ENCODE results near the gene TP53I3.

Gene TP53I3

GRCh38 chr2:24087032-24087431, 2.4 kb upstream of the TP53I3 start:
- Histone ChIP-seq H3K27ac (ENCODE audit: low read length, poor library complexity, severe bottlenecking) (no peak overlapping the region), H2BK120ac (ENCODE audit: low read depth, low read length) (no peak overlapping the region), H3K4me1 (ENCODE audit: control insufficient read depth, insufficient read depth, low read depth, low read length) (peaks cover 7% of the 10 kb centered on the region), H2BK5ac (ENCODE audit: low read depth, low read length, poor library complexity, severe bottlenecking) (no peak overlapping the region), H3K9me3 (ENCODE audit: control insufficient read depth, low read length) (no peaks in the 10 kb centered on the region), H3K4ac (ENCODE audit: low read depth in 1 of 2, low read length in 2 of 2) (no peak overlapping the region), H3K79me1 (replicated peaks; ENCODE audit: low read length, poor library complexity, severe bottlenecking) (peaks cover 16% of the 10 kb centered on the region), H4K91ac (ENCODE audit: low read length) (no peak overlapping the region), H3K9ac (ENCODE audit: low read length) (no peak overlapping the region), H3K14ac (ENCODE audit: low read length in 2 of 2) (no peak overlapping the region), H3K4me2 (ENCODE audit: low read length, poor library complexity, severe bottlenecking) (no peak overlapping the region), H2AK5ac (ENCODE audit: low read length, severe bottlenecking) (no peak overlapping the region), H3K36me3 (ENCODE audit: control insufficient read depth in 1 of 2, insufficient read depth in 2 of 2, low read depth in 1 of 2, low read length in 2 of 2) (peaks cover 11 to 15% of the 10 kb centered on the region in 2 experiments), H3K27me3 (ENCODE audit: control insufficient read depth in 1 of 2, insufficient read depth in 1 of 2, low read length in 2 of 2) (no peaks in the 10 kb centered on the region), H3K23ac (ENCODE audit: low read length in 2 of 2) (no peak overlapping the region), H2AFZ (ENCODE audit: low read depth, low read length) (no peak overlapping the region), H2BK15ac (ENCODE audit: low read depth, poor library complexity, severe bottlenecking) (no peak overlapping the region), H2BK12ac (ENCODE audit: low read length in 2 of 2) (no peak overlapping the region), H4K8ac (ENCODE audit: low read length) (no peak overlapping the region), H3K18ac (ENCODE audit: low read depth in 1 of 2, low read length in 2 of 2) (no peak overlapping the region), H3K4me3 (ENCODE audit: insufficient read depth in 1 of 2, low read depth in 1 of 2, low read length in 2 of 2) (no peak overlapping the region)
- WGBS, result 100% methylated on average over 2 of the region's 3 CpGs
- DNase-seq, result no peak

- H3K4me1 ChIP-seq (ENCODE audit: control insufficient read depth, insufficient read depth, low read depth, low read length), result peaks cover 7% of the 10 kb centered on the region
- no peak overlapping the region for H2BK5ac ChIP-seq (ENCODE audit: low read depth, low read length, poor library complexity, severe bottlenecking)
- no peak overlapping the region for H3K23ac ChIP-seq (ENCODE audit: low read length in 2 of 2)
- DNase-seq, result no peak
- no peaks in the 10 kb centered on the region for H3K27me3 ChIP-seq (ENCODE audit: control insufficient read depth in 1 of 2, insufficient read depth in 1 of 2, low read length in 2 of 2)
- no peak overlapping the region for H2AFZ ChIP-seq (ENCODE audit: low read depth, low read length)
- no peak overlapping the region for H3K18ac ChIP-seq (ENCODE audit: low read depth in 1 of 2, low read length in 2 of 2)
- H3K36me3 ChIP-seq (ENCODE audit: control insufficient read depth in 1 of 2, insufficient read depth in 2 of 2, low read depth in 1 of 2, low read length in 2 of 2), result peaks cover 17 to 18% of the 10 kb centered on the region in 2 experiments
- WGBS, result no CpG with 5 or more reads among the region's 1 CpG
- H2AK5ac ChIP-seq (ENCODE audit: low read length, severe bottlenecking), result no peak overlapping the region
- no peak overlapping the region for H4K91ac ChIP-seq (ENCODE audit: low read length)
- H4K8ac ChIP-seq (ENCODE audit: low read length), result no peak overlapping the region
- H3K4me2 ChIP-seq (ENCODE audit: low read length, poor library complexity, severe bottlenecking), result no peak overlapping the region
- no peak overlapping the region for H3K9ac ChIP-seq (ENCODE audit: low read length)
- no peak overlapping the region for H3K27ac ChIP-seq (ENCODE audit: low read length, poor library complexity, severe bottlenecking)
- no peaks in the 10 kb centered on the region for H3K9me3 ChIP-seq (ENCODE audit: control insufficient read depth, low read length)
- H2BK12ac ChIP-seq (ENCODE audit: low read length in 2 of 2), result no peak overlapping the region
- H2BK15ac ChIP-seq (ENCODE audit: low read depth, poor library complexity, severe bottlenecking), result no peak overlapping the region
- H2BK120ac ChIP-seq (ENCODE audit: low read depth, low read length), result no peak overlapping the region
- H3K4me3 ChIP-seq (ENCODE audit: insufficient read depth in 1 of 2, low read depth in 1 of 2, low read length in 2 of 2), result no peak overlapping the region
- no peak overlapping the region for H3K14ac ChIP-seq (ENCODE audit: low read length in 2 of 2)
- H3K79me1 ChIP-seq (replicated peaks; ENCODE audit: low read length, poor library complexity, severe bottlenecking), result peaks cover 21% of the 10 kb centered on the region
- H3K4ac ChIP-seq (ENCODE audit: low read depth in 1 of 2, low read length in 2 of 2), result no peak overlapping the region
Measured at GRCh38 chr2:24086241-24086640, 1.6 kb upstream of the TP53I3 start.

GRCh38 chr2:24085200-24085489, 511 bp upstream of the TP53I3 start:
- Histone ChIP-seq H4K91ac (ENCODE audit: low read length) (peak overlapping the region; percentile 19), H3K27me3 (ENCODE audit: control insufficient read depth in 1 of 2, insufficient read depth in 1 of 2, low read length in 2 of 2) (no peaks in the 10 kb centered on the region), H3K79me1 (replicated peaks; ENCODE audit: low read length, poor library complexity, severe bottlenecking) (peaks cover 28% of the 10 kb centered on the region), H2AK5ac (ENCODE audit: low read length, severe bottlenecking) (no peak overlapping the region), H2BK15ac (ENCODE audit: low read depth, poor library complexity, severe bottlenecking) (no peak overlapping the region), H3K9me3 (ENCODE audit: control insufficient read depth, low read length) (no peaks in the 10 kb centered on the region), H4K8ac (ENCODE audit: low read length) (peak overlapping the region; percentile 83), H3K4me1 (ENCODE audit: control insufficient read depth, insufficient read depth, low read depth, low read length) (peaks cover 7% of the 10 kb centered on the region), H3K4ac (ENCODE audit: low read depth in 1 of 2, low read length in 2 of 2) (peak overlapping the region in 1 of 2 experiments; percentile 70), H3K4me3 (ENCODE audit: insufficient read depth in 1 of 2, low read depth in 1 of 2, low read length in 2 of 2) (peak overlapping the region; percentile 52 to 93), H3K14ac (ENCODE audit: low read length in 2 of 2) (peak overlapping the region in 1 of 2 experiments; percentile 31), H3K18ac (ENCODE audit: low read depth in 1 of 2, low read length in 2 of 2) (peak overlapping the region in 1 of 2 experiments; percentile 71), H3K9ac (ENCODE audit: low read length) (peak overlapping the region; percentile 95), H3K36me3 (ENCODE audit: control insufficient read depth in 1 of 2, insufficient read depth in 2 of 2, low read depth in 1 of 2, low read length in 2 of 2) (peaks cover 22 to 27% of the 10 kb centered on the region in 2 experiments), H2BK5ac (ENCODE audit: low read depth, low read length, poor library complexity, severe bottlenecking) (no peak overlapping the region), H3K27ac (ENCODE audit: low read length, poor library complexity, severe bottlenecking) (peak overlapping the region; percentile 93), H3K23ac (ENCODE audit: low read length in 2 of 2) (no peak overlapping the region), H2BK120ac (ENCODE audit: low read depth, low read length) (peak overlapping the region; percentile 29), H3K4me2 (ENCODE audit: low read length, poor library complexity, severe bottlenecking) (peak overlapping the region; percentile 49), H2BK12ac (ENCODE audit: low read length in 2 of 2) (no peak overlapping the region), H2AFZ (ENCODE audit: low read depth, low read length) (peak overlapping the region; percentile 69)
- WGBS, result 34% methylated on average over 11 of the region's 11 CpGs
- DNase-seq, result no peak

- H3K14ac ChIP-seq (ENCODE audit: low read length in 2 of 2), result peak overlapping the region in 1 of 2 experiments; percentile 28
- peak overlapping the region; percentile 71 to 93 for H3K4me3 ChIP-seq (ENCODE audit: insufficient read depth in 1 of 2, low read depth in 1 of 2, low read length in 2 of 2)
- H4K91ac ChIP-seq (ENCODE audit: low read length), result peak overlapping the region; percentile 95
- H3K4me2 ChIP-seq (ENCODE audit: low read length, poor library complexity, severe bottlenecking), result peak overlapping the region; percentile 61
- peak overlapping the region; percentile 90 for H4K8ac ChIP-seq (ENCODE audit: low read length)
- peak overlapping the region; percentile 94 for H3K27ac ChIP-seq (ENCODE audit: low read length, poor library complexity, severe bottlenecking)
- peaks cover 22 to 39% of the 10 kb centered on the region in 2 experiments for H3K36me3 ChIP-seq (ENCODE audit: control insufficient read depth in 1 of 2, insufficient read depth in 2 of 2, low read depth in 1 of 2, low read length in 2 of 2)
- H2BK15ac ChIP-seq (ENCODE audit: low read depth, poor library complexity, severe bottlenecking), result peak overlapping the region; percentile 88
- peak overlapping the region; percentile 78 for H2BK5ac ChIP-seq (ENCODE audit: low read depth, low read length, poor library complexity, severe bottlenecking)
- H3K9ac ChIP-seq (ENCODE audit: low read length), result peak overlapping the region; percentile 95
- H2AK5ac ChIP-seq (ENCODE audit: low read length, severe bottlenecking), result peak overlapping the region; percentile 83
- no peaks in the 10 kb centered on the region for H3K27me3 ChIP-seq (ENCODE audit: control insufficient read depth in 1 of 2, insufficient read depth in 1 of 2, low read length in 2 of 2)
- peak overlapping the region in 1 of 2 experiments; percentile 32 for H3K23ac ChIP-seq (ENCODE audit: low read length in 2 of 2)
- 8% methylated on average over 30 of the region's 30 CpGs for WGBS
- H3K79me1 ChIP-seq (replicated peaks; ENCODE audit: low read length, poor library complexity, severe bottlenecking), result peaks cover 30% of the 10 kb centered on the region
- peak overlapping the region; percentile 92 for H2AFZ ChIP-seq (ENCODE audit: low read depth, low read length)
- H2BK12ac ChIP-seq (ENCODE audit: low read length in 2 of 2), result peak overlapping the region; percentile 51 to 75
- peak overlapping the region; percentile 6 to 84 for H3K4ac ChIP-seq (ENCODE audit: low read depth in 1 of 2, low read length in 2 of 2)
- DNase-seq, result peak; percentile 86
- H3K18ac ChIP-seq (ENCODE audit: low read depth in 1 of 2, low read length in 2 of 2), result peak overlapping the region; percentile 79 to 97
- peaks cover 7% of the 10 kb centered on the region for H3K4me1 ChIP-seq (ENCODE audit: control insufficient read depth, insufficient read depth, low read depth, low read length)
- H3K9me3 ChIP-seq (ENCODE audit: control insufficient read depth, low read length), result no peaks in the 10 kb centered on the region
- H2BK120ac ChIP-seq (ENCODE audit: low read depth, low read length), result peak overlapping the region; percentile 86
Measured at GRCh38 chr2:24083567-24084385, 858 bp downstream of the TP53I3 start.

All from mesenchymal stem cell (in vitro differentiated cells and primary cell).